GM23338 (cell line): ENCODE data around the gene COMMD7.

Experiments used
- CREB1 ChIP-seq: fragments of 250-450 bp; sonication (Bioruptor Pico); IDR thresholded peaks from 2 replicates; pipeline ENCODE4 v1.5.0; 2020; ENCODE audit warnings: low read depth, mild to moderate bottlenecking, moderate library complexity
- EZH2 ChIP-seq: fragments of 200-600 bp; sonication (generic); IDR thresholded peaks from one replicate; pipeline ENCODE4 v1.8.0; 2017; ENCODE audit warnings: antibody characterized with exemption, mild to moderate bottlenecking, low read depth; ENCODE audit not compliant: unreplicated experiment
- EZH2phosphoT487 ChIP-seq: fragments of 200-600 bp; sonication (generic); IDR thresholded peaks from one replicate; pipeline ENCODE4 v1.8.1; 2018; ENCODE audit warnings: antibody characterized with exemption; ENCODE audit not compliant: unreplicated experiment
- JUNB ChIP-seq: IDR thresholded peaks from one replicate; pipeline ENCODE4 v1.6.1; 2016; ENCODE audit warnings: antibody characterized with exemption; ENCODE audit not compliant: unreplicated experiment
- POLR2AphosphoS5 ChIP-seq: IDR thresholded peaks from 2 replicates; pipeline ENCODE4 v1.6.1; 2016; ENCODE audit warnings: antibody characterized with exemption, low read depth
- STAT1 ChIP-seq: IDR thresholded peaks from one replicate; pipeline ENCODE4 v1.6.1; 2016; ENCODE audit warnings: antibody characterized with exemption; ENCODE audit not compliant: unreplicated experiment
- ZNF114 ChIP-seq: fragments of 250-450 bp; sonication (Bioruptor Pico); IDR thresholded peaks from 2 replicates; pipeline ENCODE4 v1.5.0; 2020; ENCODE audit warnings: mild to moderate bottlenecking, moderate library complexity
- ZNF331 ChIP-seq: fragments of 250-450 bp; sonication (Bioruptor Pico); IDR thresholded peaks from 2 replicates; pipeline ENCODE4 v1.5.0; 2020; ENCODE audit warnings: low read depth, mild to moderate bottlenecking, moderate library complexity
- TF ChIP-seq, protein P1 (sequence below), 2 experiments: fragments of 200-600 bp in 1 of 2; sonication (generic) in 1 of 2; conservative IDR thresholded peaks; 2 replicates each; pipeline versions ENCODE4 v1.5.1 to v1.6.1; 2016 to 2017; ENCODE audit warnings: antibody characterized with exemption in 2 of 2, low read depth in 2 of 2, mild to moderate bottlenecking in 2 of 2, moderate library complexity in 1 of 2
- TF ChIP-seq, protein P2 (sequence below): IDR thresholded peaks from one replicate; pipeline ENCODE4 v1.6.1; 2018; ENCODE audit warnings: antibody characterized with exemption; ENCODE audit not compliant: unreplicated experiment
- TF ChIP-seq, protein P3 (sequence below): fragments of 250-450 bp; sonication (Bioruptor Pico); IDR thresholded peaks from 2 replicates; pipeline ENCODE4 v1.5.0; 2020; ENCODE audit warnings: mild to moderate bottlenecking, moderate library complexity

DNA sequence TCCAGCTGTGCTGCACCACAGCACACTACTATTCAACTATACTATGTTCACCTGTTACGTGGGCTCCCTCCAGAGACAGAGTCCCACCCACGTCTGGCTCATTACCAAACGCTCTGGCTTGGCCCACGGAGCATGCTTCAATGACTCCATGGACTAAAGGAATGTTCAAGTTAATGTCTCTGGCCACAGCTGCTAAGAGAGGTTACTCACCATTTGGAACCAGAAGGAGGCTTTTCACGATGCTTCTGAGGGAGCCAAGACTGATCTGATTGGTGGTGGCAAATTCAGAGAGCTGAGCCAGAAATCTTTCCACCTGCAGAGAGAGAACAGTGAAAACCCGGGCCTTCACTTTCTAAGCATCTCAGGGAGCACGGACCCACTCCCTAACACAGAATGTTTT, 15.6 kb downstream of the COMMD7 start:
- TF ChIP-seq, protein P1, sequence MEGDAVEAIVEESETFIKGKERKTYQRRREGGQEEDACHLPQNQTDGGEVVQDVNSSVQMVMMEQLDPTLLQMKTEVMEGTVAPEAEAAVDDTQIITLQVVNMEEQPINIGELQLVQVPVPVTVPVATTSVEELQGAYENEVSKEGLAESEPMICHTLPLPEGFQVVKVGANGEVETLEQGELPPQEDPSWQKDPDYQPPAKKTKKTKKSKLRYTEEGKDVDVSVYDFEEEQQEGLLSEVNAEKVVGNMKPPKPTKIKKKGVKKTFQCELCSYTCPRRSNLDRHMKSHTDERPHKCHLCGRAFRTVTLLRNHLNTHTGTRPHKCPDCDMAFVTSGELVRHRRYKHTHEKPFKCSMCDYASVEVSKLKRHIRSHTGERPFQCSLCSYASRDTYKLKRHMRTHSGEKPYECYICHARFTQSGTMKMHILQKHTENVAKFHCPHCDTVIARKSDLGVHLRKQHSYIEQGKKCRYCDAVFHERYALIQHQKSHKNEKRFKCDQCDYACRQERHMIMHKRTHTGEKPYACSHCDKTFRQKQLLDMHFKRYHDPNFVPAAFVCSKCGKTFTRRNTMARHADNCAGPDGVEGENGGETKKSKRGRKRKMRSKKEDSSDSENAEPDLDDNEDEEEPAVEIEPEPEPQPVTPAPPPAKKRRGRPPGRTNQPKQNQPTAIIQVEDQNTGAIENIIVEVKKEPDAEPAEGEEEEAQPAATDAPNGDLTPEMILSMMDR (conservative IDR thresholded peaks at IDR 0.05; ENCODE audit: low read depth in 2 of 2), result no peak
- TF ChIP-seq EZH2 (no peak), ZNF114 (no peak), POLR2AphosphoS5 (no peak), ZNF331 (no peak), EZH2phosphoT487 (no peak), CREB1 (no peak), STAT1 (no peak), JUNB (no peak)
- TF ChIP-seq, protein P2, sequence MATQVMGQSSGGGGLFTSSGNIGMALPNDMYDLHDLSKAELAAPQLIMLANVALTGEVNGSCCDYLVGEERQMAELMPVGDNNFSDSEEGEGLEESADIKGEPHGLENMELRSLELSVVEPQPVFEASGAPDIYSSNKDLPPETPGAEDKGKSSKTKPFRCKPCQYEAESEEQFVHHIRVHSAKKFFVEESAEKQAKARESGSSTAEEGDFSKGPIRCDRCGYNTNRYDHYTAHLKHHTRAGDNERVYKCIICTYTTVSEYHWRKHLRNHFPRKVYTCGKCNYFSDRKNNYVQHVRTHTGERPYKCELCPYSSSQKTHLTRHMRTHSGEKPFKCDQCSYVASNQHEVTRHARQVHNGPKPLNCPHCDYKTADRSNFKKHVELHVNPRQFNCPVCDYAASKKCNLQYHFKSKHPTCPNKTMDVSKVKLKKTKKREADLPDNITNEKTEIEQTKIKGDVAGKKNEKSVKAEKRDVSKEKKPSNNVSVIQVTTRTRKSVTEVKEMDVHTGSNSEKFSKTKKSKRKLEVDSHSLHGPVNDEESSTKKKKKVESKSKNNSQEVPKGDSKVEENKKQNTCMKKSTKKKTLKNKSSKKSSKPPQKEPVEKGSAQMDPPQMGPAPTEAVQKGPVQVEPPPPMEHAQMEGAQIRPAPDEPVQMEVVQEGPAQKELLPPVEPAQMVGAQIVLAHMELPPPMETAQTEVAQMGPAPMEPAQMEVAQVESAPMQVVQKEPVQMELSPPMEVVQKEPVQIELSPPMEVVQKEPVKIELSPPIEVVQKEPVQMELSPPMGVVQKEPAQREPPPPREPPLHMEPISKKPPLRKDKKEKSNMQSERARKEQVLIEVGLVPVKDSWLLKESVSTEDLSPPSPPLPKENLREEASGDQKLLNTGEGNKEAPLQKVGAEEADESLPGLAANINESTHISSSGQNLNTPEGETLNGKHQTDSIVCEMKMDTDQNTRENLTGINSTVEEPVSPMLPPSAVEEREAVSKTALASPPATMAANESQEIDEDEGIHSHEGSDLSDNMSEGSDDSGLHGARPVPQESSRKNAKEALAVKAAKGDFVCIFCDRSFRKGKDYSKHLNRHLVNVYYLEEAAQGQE, result no peak
- TF ChIP-seq, protein P3, sequence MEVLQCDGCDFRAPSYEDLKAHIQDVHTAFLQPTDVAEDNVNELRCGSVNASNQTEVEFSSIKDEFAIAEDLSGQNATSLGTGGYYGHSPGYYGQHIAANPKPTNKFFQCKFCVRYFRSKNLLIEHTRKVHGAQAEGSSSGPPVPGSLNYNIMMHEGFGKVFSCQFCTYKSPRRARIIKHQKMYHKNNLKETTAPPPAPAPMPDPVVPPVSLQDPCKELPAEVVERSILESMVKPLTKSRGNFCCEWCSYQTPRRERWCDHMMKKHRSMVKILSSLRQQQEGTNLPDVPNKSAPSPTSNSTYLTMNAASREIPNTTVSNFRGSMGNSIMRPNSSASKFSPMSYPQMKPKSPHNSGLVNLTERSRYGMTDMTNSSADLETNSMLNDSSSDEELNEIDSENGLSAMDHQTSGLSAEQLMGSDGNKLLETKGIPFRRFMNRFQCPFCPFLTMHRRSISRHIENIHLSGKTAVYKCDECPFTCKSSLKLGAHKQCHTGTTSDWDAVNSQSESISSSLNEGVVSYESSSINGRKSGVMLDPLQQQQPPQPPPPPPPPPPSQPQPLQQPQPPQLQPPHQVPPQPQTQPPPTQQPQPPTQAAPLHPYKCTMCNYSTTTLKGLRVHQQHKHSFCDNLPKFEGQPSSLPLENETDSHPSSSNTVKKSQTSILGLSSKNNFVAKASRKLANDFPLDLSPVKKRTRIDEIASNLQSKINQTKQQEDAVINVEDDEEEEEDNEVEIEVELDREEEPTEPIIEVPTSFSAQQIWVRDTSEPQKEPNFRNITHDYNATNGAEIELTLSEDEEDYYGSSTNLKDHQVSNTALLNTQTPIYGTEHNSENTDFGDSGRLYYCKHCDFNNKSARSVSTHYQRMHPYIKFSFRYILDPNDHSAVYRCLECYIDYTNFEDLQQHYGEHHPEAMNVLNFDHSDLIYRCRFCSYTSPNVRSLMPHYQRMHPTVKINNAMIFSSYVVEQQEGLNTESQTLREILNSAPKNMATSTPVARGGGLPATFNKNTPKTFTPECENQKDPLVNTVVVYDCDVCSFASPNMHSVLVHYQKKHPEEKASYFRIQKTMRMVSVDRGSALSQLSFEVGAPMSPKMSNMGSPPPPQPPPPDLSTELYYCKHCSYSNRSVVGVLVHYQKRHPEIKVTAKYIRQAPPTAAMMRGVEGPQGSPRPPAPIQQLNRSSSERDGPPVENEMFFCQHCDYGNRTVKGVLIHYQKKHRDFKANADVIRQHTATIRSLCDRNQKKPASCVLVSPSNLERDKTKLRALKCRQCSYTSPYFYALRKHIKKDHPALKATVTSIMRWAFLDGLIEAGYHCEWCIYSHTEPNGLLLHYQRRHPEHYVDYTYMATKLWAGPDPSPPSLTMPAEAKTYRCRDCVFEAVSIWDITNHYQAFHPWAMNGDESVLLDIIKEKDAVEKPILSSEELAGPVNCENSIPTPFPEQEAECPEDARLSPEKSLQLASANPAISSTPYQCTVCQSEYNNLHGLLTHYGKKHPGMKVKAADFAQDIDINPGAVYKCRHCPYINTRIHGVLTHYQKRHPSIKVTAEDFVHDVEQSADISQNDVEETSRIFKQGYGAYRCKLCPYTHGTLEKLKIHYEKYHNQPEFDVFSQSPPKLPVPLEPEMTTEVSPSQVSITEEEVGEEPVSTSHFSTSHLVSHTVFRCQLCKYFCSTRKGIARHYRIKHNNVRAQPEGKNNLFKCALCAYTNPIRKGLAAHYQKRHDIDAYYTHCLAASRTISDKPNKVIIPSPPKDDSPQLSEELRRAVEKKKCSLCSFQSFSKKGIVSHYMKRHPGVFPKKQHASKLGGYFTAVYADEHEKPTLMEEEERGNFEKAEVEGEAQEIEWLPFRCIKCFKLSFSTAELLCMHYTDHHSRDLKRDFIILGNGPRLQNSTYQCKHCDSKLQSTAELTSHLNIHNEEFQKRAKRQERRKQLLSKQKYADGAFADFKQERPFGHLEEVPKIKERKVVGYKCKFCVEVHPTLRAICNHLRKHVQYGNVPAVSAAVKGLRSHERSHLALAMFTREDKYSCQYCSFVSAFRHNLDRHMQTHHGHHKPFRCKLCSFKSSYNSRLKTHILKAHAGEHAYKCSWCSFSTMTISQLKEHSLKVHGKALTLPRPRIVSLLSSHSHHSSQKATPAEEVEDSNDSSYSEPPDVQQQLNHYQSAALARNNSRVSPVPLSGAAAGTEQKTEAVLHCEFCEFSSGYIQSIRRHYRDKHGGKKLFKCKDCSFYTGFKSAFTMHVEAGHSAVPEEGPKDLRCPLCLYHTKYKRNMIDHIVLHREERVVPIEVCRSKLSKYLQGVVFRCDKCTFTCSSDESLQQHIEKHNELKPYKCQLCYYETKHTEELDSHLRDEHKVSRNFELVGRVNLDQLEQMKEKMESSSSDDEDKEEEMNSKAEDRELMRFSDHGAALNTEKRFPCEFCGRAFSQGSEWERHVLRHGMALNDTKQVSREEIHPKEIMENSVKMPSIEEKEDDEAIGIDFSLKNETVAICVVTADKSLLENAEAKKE (CRISPR knock-in tag), result no peak
